HG03460 (cell line): ENCODE results near the gene HYPK.
"Not testable (repeated sequence)": the region's sequence is repeated elsewhere in the genome, so short reads cannot be mapped to it uniquely, and the experiment has no call there.

ENCODE experiments used
- ATAC-seq: cut with Tn5 transposase; IDR thresholded peaks from one replicate; pipeline ENCODE4 v1.9.1; 2021; ENCODE audit not compliant: unreplicated experiment

Gene HYPK

GRCh38 chr15:43832485-43832884 is 32.1 kb downstream of the HYPK start:
- ATAC-seq: not testable (repeated sequence)

DNA sequence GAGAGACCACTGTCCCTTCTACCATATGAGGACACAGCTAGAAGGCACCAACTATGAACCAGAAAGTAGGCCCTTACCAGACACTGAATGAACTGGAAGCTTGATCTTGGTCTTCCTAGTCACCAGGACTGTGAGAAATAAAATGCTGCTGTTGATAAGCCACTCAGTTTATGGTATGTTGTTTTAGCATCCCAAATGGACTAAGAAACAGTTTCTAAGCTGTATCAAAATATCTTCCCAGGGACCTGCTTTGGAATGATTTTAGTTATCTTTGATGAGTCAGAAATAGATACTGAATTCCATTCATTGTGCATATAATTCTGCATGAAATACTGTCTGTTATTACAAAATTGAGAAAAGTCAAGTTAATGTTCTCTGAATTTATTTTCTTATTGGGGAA is 45.0 kb downstream of the HYPK start:
- no peak for ATAC-seq

DNA sequence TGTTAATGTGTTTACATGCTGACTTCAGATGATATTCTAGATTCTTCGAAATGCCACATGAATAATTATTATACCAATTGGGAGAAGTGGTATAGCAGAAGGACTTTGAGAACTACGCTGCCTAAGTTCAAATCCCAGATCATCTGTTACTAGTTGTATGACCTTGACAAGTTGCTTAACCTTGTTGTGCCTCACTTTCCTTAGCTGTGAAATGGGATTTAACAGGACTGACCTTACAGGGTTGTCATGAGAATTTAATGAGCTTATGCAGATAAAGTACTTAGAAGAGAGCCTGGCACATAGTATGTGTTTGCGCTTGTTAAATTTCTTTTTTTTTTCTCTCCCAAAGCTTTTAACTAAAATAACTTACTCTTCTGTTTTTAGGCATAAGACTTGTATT is 50.9 kb downstream of the HYPK start:
- ATAC-seq: no peak

DNA sequence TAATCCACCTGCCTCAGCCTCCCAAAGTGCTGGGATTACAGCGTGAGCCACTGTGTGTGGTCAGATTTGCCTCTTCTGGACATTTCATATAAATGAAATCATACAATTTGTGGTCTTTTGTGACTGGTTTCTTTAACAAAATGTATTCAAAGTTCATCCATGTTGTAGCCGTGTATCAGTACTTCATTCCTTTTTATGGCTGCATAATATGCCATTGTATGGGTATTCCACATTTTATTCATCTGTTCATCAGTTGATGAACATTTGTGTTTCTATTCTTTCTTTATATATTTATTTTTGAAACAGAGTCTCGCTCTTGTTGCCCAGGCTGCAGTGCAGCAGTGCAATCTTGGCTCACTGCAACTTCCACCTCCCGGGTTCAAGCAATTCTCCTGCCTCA is 52.2 kb downstream of the HYPK start:
- ATAC-seq: no peak
